ENCODE results near the gene NXPH4. TPM values are rescaled to one million over a fixed set of nuclear protein-coding genes. Genes with fewer than 3 reads are reported as not detected.

The NXPH4 gene
- polyA plus RNA-seq, 1 experiment, result 2.8 TPM

- H3K4me3 ChIP-seq (ENCODE audit: low read depth, low read length), result no peak overlapping the region
- H3K36me3 ChIP-seq (ENCODE audit: control insufficient read depth, insufficient read depth, low read length), result peaks cover 5% of the 10 kb centered on the region; the same call in 1 of the 2 replicates
- CTCF ChIA-PET, result interaction anchor here (1.0 to 14.9 kb wide), 6 partner anchors 10 to 94 kb away, joined by 3 to 334 read pairs (median 5); partner anchors contain the start of gene SHMT2
- POLR2A ChIA-PET, result interaction anchor here (0.6 to 0.8 kb wide), 2 partner anchors 12 to 21 kb away, joined by 4 read pairs; partner anchors contain the start of gene SHMT2
- TF ChIP-seq CTCF (IDR thresholded peaks at IDR 0.05; ENCODE audit: insufficient read depth, low read depth, low read length), result no peak
- H3K27me3 ChIP-seq (ENCODE audit: control insufficient read depth, insufficient read depth, low read length), result peaks cover 15% of the 10 kb centered on the region
- no peak for DNase-seq (ENCODE audit: low read depth)
Observed at GRCh38 chr12:57218030-57218853, 1.6 kb downstream of the NXPH4 start.

- POLR2A ChIA-PET, result no interaction called here
Observed at GRCh38 chr12:57219205-57219992, 2.8 kb downstream of the NXPH4 start.

GRCh38 chr12:57219993-57220754 lies 3.6 kb downstream of the NXPH4 start:
- ChIA-PET CTCF (interaction anchor here (4.1 to 14.9 kb wide), 2 partner anchors 10 to 22 kb away, joined by 20 to 334 read pairs; partner anchors contain the start of gene SHMT2), POLR2A (no interaction called here)
- no peak overlapping the region for H3K4me3 ChIP-seq (ENCODE audit: low read depth, low read length)
- peaks cover 15% of the 10 kb centered on the region for H3K27me3 ChIP-seq (ENCODE audit: control insufficient read depth, insufficient read depth, low read length)
- H3K36me3 ChIP-seq (ENCODE audit: control insufficient read depth, insufficient read depth, low read length), result no peaks in the 10 kb centered on the region
- TF ChIP-seq CTCF (IDR thresholded peaks at IDR 0.05; ENCODE audit: insufficient read depth, low read depth, low read length), result no peak
- no peak for DNase-seq (ENCODE audit: low read depth)

More at GRCh38 chr12:57219205-57219992, 2.8 kb downstream of the NXPH4 start:
- Histone ChIP-seq H3K27me3 (ENCODE audit: control insufficient read depth, insufficient read depth, low read length) (peaks cover 15% of the 10 kb centered on the region), H3K4me3 (ENCODE audit: low read depth, low read length) (no peak overlapping the region), H3K36me3 (ENCODE audit: control insufficient read depth, insufficient read depth, low read length) (no peaks in the 10 kb centered on the region)
- no peak for DNase-seq (ENCODE audit: low read depth)
- CTCF ChIA-PET, result interaction anchor here (0.7 to 14.9 kb wide), 3 partner anchors 11 to 214 kb away, joined by 3 to 334 read pairs (median 20); partner anchors contain the start of gene SHMT2
- no peak for TF ChIP-seq CTCF (IDR thresholded peaks at IDR 0.05; ENCODE audit: insufficient read depth, low read depth, low read length)

GRCh38 chr12:57220770-57221168 lies 4.2 kb downstream of the NXPH4 start:
- TF ChIP-seq CTCF (IDR thresholded peaks at IDR 0.05; ENCODE audit: insufficient read depth, low read depth, low read length), result no peak
- no peak for DNase-seq (ENCODE audit: low read depth)
- ChIA-PET CTCF (no interaction called here), POLR2A (no interaction called here)
- Histone ChIP-seq H3K27me3 (ENCODE audit: control insufficient read depth, insufficient read depth, low read length) (peaks cover 15% of the 10 kb centered on the region), H3K36me3 (ENCODE audit: control insufficient read depth, insufficient read depth, low read length) (no peaks in the 10 kb centered on the region), H3K4me3 (ENCODE audit: low read depth, low read length) (no peak overlapping the region)

All from BJ (cell line).